HepG2 (cell line): Measurements from ENCODE around the gene FUT4. TPM values are rescaled to one million over a fixed set of nuclear protein-coding genes. Genes with fewer than 3 reads are reported as not detected.
A peak's percentile ranks its signal among the peaks of the same experiment; 100 is the strongest.

Source experiments
- ATAC-seq: fragments of 200-7000 bp; cut with Tn5 transposase; 3 replicates; pipeline ENCODE4 v1.9.1; 2020; ENCODE audit warnings: mild to moderate bottlenecking, moderate library complexity
- BruUV-seq: library from RNA; stranded (reverse); fragments of 400-500 nt; replicated peaks from 2 replicates; lab custom pipeline; 2021; lab: Mats Ljungman, UMichigan
- CTCF ChIA-PET: fragments of 300-600 bp; formaldehyde crosslinking; extraction: SDS; loops from one replicate; lab custom pipeline; 2021; ENCODE audit warnings: low total read pairs, inconsistent platforms, low intra/inter-chr PET ratio; lab: Yijun Ruan, JAX
- POLR2A ChIA-PET: fragments of 350-600 bp; sonication (Branson Sonifier 250); formaldehyde crosslinking; loops from one replicate; lab custom pipeline; 2020; ENCODE audit warnings: antibody characterized with exemption, inconsistent platforms; lab: Yijun Ruan, JAX
- DNase-seq: peaks from one replicate; pipeline ENCODE4 v3.0.0-alpha.2; 2015; ENCODE audit warnings: low spot score
- FAIRE-seq: peaks from 3 replicates; lab custom pipeline; 2011; peaks lifted over from hg19 to GRCh38; lab: Jason Lieb, UNC
- H2AFZ ChIP-seq: one replicate; pipeline ENCODE4 v1.6.1; 2011; ENCODE audit warnings: low read length, inconsistent platforms
- H3K27ac ChIP-seq: fragments of 300-600 bp; 3 replicates; pipeline ENCODE4 v1.8.0; 2011; ENCODE audit warnings: mixed run types, mild to moderate bottlenecking, mixed read lengths, low read length, inconsistent platforms; ENCODE audit not compliant: insufficient read depth; ENCODE audit errors: extremely low read length
- H3K27me3 ChIP-seq, 2 experiments: fragments of 200-600 bp in 1 of 2; 2 replicates in 1 of 2; 3 replicates in 1 of 2; pipeline versions ENCODE4 v1.6.0 to v1.8.0; 2011; ENCODE audit warnings: low read length in 2 of 2, mild to moderate bottlenecking in 2 of 2, moderate library complexity in 2 of 2, inconsistent platforms in 1 of 2; ENCODE audit not compliant: insufficient read depth in 2 of 2, control insufficient read depth in 1 of 2
- H3K36me3 ChIP-seq, 2 experiments: fragments of 200-600 bp in 1 of 2; replicated peaks in 1 of 2; 2 replicates in 1 of 2; 3 replicates in 1 of 2; pipeline versions ENCODE4 v1.5.1 to v1.8.0; 2011; ENCODE audit warnings: low read length in 2 of 2, inconsistent platforms in 1 of 2; ENCODE audit not compliant: insufficient read depth in 2 of 2, control insufficient read depth in 1 of 2
- H3K4me1 ChIP-seq: 2 replicates; pipeline ENCODE4 v1.5.1; 2012; ENCODE audit warnings: low read length, inconsistent platforms; ENCODE audit not compliant: insufficient read depth
- H3K4me2 ChIP-seq: 2 replicates; pipeline ENCODE4 v1.6.0; 2011; ENCODE audit warnings: low read depth, low read length, inconsistent platforms
- H3K4me3 ChIP-seq, 3 experiments: fragments of 200-600 bp in 1 of 3; sonication (generic), shearing (Covaris generic) in 1 of 3; replicated peaks in 1 of 3; 2 replicates each; pipeline ENCODE4 v1.5.1; 2011 to 2016; ENCODE audit warnings: low read length in 3 of 3, inconsistent platforms in 2 of 3, low read depth in 2 of 3, mild to moderate bottlenecking in 2 of 3, control low read depth in 1 of 3, mixed read lengths in 1 of 3; ENCODE audit not compliant: insufficient read depth in 1 of 3
- H3K79me2 ChIP-seq: one replicate; pipeline ENCODE4 v1.6.1; 2011; ENCODE audit warnings: low read length, inconsistent platforms; ENCODE audit not compliant: insufficient read depth
- H3K9ac ChIP-seq: 2 replicates; pipeline ENCODE4 v1.6.0; 2011; ENCODE audit warnings: mild to moderate bottlenecking, low read depth, low read length, inconsistent platforms; ENCODE audit not compliant: insufficient read depth
- H3K9me3 ChIP-seq: 2 replicates; pipeline ENCODE4 v1.5.1; 2012; ENCODE audit warnings: mild to moderate bottlenecking, low read length
- H4K20me1 ChIP-seq: 2 replicates; pipeline ENCODE4 v1.6.0; 2011; ENCODE audit warnings: inconsistent platforms, mild to moderate bottlenecking, low read length, moderate library complexity; ENCODE audit not compliant: insufficient read depth
- ATF1 ChIP-seq: IDR thresholded peaks from 2 replicates; pipeline ENCODE4 v1.6.1; 2016; ENCODE audit warnings: mild to moderate bottlenecking, control low read depth
- MAFF ChIP-seq: IDR thresholded peaks from 2 replicates; pipeline ENCODE4 v1.6.1; 2011; ENCODE audit warnings: low read depth, low read length, improper control_type of control experiment
- MAFK ChIP-seq, 2 experiments: IDR thresholded peaks in 1 of 2; conservative IDR thresholded peaks in 1 of 2; 2 replicates each; pipeline ENCODE4 v1.6.1; 2011; ENCODE audit warnings: improper control_type of control experiment in 2 of 2, low read length in 2 of 2
- MTERF4 ChIP-seq: sonication (generic); formaldehyde crosslinking; IDR thresholded peaks from 2 replicates; pipeline ENCODE4 v1.8.0; 2023; ENCODE audit warnings: mild to moderate bottlenecking, missing genetic modification reagents
- PLRG1 ChIP-seq: fragments of 450-650 bp; conservative IDR thresholded peaks from 2 replicates; pipeline ENCODE4 v1.6.1; 2016
- ZNF503 ChIP-seq: sonication (generic); formaldehyde crosslinking; IDR thresholded peaks from 2 replicates; pipeline ENCODE4 v1.4.0; 2020; ENCODE audit warnings: missing genetic modification reagents
- ZNF800 ChIP-seq: sonication (generic); formaldehyde crosslinking; IDR thresholded peaks from 2 replicates; pipeline ENCODE4 v1.4.0; 2020; ENCODE audit warnings: missing genetic modification reagents
- WGBS: methylation state at CpG from one replicate; pipeline ENCODE4 v1.1.6; 2017; ENCODE audit warnings: low lambda C conversion rate; 5-methylcytosine and 5-hydroxymethylcytosine counted together
- in situ Hi-C: cut with HindIII; loops from 2 replicates; pipeline ENCODE4 v1.10.0; 2017; ENCODE audit warnings: low pct_unique_long_range_greater_than_20kb; ENCODE audit not compliant: extremely low pct_ligation_motif_present
- intact Hi-C: fragments of 100-400 bp; cut with micrococcal nuclease; formaldehyde crosslinking; loops from one replicate; pipeline ENCODE4 v1.10.0; 2022; ENCODE audit not compliant: unreplicated experiment
- polyA plus RNA-seq, 8 experiments: library from polyadenylated mRNA; depleted of rRNA in 3 of 8; stranded (reverse) in 7 of 8; unstranded in 1 of 8; fragments of >200 nt; fragmentation: Illumina TruSeq in 4 of 8; extraction: Trizol in 4 of 8; gene quantifications; 2 replicates each; pipeline versions ENCODE4 v1.2.1 to v1.2.3, GENCODE V29; 2011 to 2016; ENCODE audit warnings: low read depth in 4 of 8, missing spikeins in 1 of 8, mixed read lengths in 1 of 8; ENCODE audit not compliant: insufficient read depth in 1 of 8
- total RNA-seq, 5 experiments: library from RNA; depleted of rRNA; stranded (reverse); fragments of >200 nt; fragmentation: Illumina TruSeq; extraction: Trizol; gene quantifications; 2 replicates each; pipeline ENCODE4 v1.2.3, GENCODE V29; 2016; ENCODE audit warnings: low read depth in 1 of 5

The FUT4 gene
- total and polyA plus RNA-seq, 2 of the 13 experiments (the other 11 are each of a cell fraction or from before 2014, with no cell fraction given): 0.28 to 0.60 TPM

- TF ChIP-seq MTERF4 (CRISPR knock-in tag) (no peak), ATF1 (no peak), MAFK (conservative IDR thresholded peaks at IDR 0.05 in 1 of 2, IDR thresholded peaks at IDR 0.05 in 1 of 2; ENCODE audit: low read length in 2 of 2) (peak; percentile 87 to 95), ZNF503 (CRISPR knock-in tag) (no peak), MAFF (peak; percentile 93), PLRG1 (no peak), ZNF800 (CRISPR knock-in tag) (no peak)
- H3K36me3 ChIP-seq: no peaks in the 10 kb centered on the region
- 28% methylated on average over 4 of the region's 4 CpGs for WGBS
- H3K27ac ChIP-seq: no peak overlapping the region
- H3K4me2 ChIP-seq: no peak overlapping the region
- H3K9ac ChIP-seq: no peak overlapping the region
- no peaks in the 10 kb centered on the region for H3K79me2 ChIP-seq
- ATAC-seq (no peak), DNase-seq (no peak), FAIRE-seq (no peak)
- H4K20me1 ChIP-seq: no peaks in the 10 kb centered on the region
- no peak overlapping the region for H2AFZ ChIP-seq
- H3K27me3 ChIP-seq: no peaks in the 10 kb centered on the region
- in situ Hi-C loops: loop anchor here (5.0 kb wide), 1 partner anchor 79 kb away; no protein-coding TSS in a partner anchor
- H3K4me3 ChIP-seq: no peak overlapping the region
- ChIA-PET POLR2A (no interaction called here), CTCF (no interaction called here)
- peaks cover 33% of the 10 kb centered on the region for H3K4me1 ChIP-seq
- no peaks in the 10 kb centered on the region for H3K9me3 ChIP-seq
- intact Hi-C loops: loop anchor here (10.0 kb wide), 1 partner anchor 547 kb away; the partner anchor contains the start of gene SRSF8
- no TSS peak for BruUV-seq
Measured at GRCh38 chr11:94518300-94518699, 25.4 kb upstream of the FUT4 start.
